GM19324 (cell line): ENCODE measurements around the gene OR2A12.
"Not testable (repeated sequence)": the region's sequence is repeated elsewhere in the genome, so short reads cannot be mapped to it uniquely, and the experiment has no call there.

Experiments
- ATAC-seq: cut with Tn5 transposase; IDR thresholded peaks from one replicate; pipeline ENCODE4 v1.9.1; 2021; ENCODE audit warnings: mild to moderate bottlenecking, moderate library complexity; ENCODE audit not compliant: unreplicated experiment, low FRiP score

Gene OR2A12, protein sequence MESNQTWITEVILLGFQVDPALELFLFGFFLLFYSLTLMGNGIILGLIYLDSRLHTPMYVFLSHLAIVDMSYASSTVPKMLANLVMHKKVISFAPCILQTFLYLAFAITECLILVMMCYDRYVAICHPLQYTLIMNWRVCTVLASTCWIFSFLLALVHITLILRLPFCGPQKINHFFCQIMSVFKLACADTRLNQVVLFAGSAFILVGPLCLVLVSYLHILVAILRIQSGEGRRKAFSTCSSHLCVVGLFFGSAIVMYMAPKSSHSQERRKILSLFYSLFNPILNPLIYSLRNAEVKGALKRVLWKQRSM

GRCh38 chr7:144085978-144086377, at the start of gene OR2A12:
Gene OR2A12 (plus strand): TSS chr7:144086278. CDS start chr7:144095108, 8,830 bp downstream.
- ATAC-seq: no peak

GRCh38 chr7:144036302-144036885, 49.7 kb upstream of the OR2A12 start:
- ATAC-seq: no peak

DNA sequence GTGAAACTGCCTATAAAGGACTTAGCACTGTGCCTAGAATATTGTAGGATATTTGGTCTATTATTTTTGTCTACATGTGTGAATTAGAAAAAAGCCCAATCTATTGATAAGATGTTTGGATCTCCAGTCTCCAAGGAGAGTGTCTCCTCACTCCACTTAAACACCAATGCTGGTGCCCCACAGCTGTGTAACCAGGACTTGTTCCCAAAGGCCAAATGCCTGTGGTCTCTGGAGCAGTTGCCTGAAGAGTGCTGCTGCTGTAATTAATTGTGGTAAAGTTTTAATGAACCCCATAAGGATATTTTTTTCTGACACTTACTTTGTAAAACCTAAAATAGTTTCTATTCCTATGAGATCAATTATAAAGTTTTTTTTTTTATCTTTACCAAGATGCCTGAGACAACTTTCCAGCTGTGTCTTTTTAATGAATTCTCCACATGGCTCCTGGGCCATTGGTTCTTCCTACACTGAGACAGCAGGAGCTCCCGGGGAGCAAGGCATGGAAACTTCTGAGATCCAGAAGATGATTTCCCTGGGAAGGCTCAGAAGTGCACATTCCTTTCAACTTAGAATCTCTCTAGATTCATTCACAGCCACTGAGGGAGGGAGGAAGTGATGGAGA, 48.6 kb upstream of the OR2A12 start:
- ATAC-seq: no peak

DNA sequence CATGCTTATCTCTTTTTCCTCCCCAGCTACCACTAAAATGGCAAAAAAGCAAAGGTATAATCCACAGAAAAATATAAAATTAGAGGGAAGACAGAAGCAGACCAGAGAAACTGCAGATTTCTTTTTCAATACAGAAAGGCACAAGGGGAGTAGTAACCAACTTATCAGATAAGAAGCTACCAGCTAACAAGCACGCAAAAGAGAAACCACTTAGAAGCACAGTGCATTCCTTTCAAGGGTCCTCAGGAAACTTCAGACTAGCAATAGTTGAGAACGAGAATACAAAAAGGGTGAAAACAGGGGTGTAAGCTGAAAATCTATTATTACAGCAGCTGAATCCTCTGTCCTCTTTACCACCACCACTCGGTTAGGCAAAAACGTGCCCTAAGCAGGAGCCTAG, 47.2 kb upstream of the OR2A12 start:
- no peak for ATAC-seq

GRCh38 chr7:144048648-144049047, 37.4 kb upstream of the OR2A12 start, which contains the start of gene OR2A5:
Gene OR2A5 (plus strand): TSS chr7:144048948. CDS start chr7:144050402, 1,454 bp downstream.
- no peak for ATAC-seq

DNA sequence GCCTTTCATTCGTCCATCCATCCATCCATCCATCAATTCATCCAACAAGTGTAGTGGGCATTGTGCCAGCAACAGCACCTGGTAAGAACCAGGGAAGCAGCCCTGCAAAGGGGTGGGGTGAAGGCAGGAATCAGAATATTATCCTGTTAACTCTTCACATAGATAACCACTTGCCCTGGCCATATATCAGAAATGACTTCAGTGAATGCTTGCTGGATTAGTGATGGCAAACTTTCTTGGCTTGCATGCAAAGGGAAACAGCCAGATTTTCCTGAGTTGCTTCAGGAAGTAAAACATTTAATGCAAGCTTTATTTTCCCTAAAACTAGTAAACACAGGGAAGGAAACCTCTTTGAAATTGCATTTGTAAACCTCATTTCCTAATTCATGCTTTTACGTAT, 36.6 kb upstream of the OR2A12 start:
- ATAC-seq: no peak

- ATAC-seq: no peak
Observed at GRCh38 chr7:144050093-144050492, 36.0 kb upstream of the OR2A12 start.

- ATAC-seq: not testable (repeated sequence)
Observed at GRCh38 chr7:144050884-144051283, 35.2 kb upstream of the OR2A12 start.

DNA sequence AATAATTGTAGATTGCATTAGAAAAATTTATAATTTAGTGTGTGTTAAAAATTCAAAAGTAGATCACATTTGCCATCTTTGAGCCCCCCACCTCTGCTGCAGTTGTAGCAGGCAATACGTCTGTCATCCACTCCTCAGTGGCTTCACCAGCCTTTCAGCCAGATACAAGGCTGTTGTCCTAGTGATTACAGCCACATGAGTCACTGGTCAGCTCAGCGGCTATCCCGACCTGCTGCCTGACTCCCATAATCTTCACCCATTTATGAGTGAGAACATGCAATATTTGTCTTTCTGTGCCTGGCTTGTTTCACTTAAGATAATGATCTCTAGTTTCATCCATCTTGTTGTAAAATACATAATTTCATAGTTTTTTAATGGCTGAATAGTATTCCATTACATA, 28.1 kb upstream of the OR2A12 start:
- ATAC-seq: no peak

GRCh38 chr7:144063710-144064109, 22.4 kb upstream of the OR2A12 start:
- ATAC-seq: no peak

GRCh38 chr7:144069511-144069910, 16.6 kb upstream of the OR2A12 start, which contains the start of gene OR2A25:
Gene OR2A25 (plus strand): TSS chr7:144069811. CDS start chr7:144074220, 4,409 bp downstream.
- ATAC-seq: no peak

GRCh38 chr7:144069953-144070352, 16.1 kb upstream of the OR2A12 start:
- no peak for ATAC-seq

DNA sequence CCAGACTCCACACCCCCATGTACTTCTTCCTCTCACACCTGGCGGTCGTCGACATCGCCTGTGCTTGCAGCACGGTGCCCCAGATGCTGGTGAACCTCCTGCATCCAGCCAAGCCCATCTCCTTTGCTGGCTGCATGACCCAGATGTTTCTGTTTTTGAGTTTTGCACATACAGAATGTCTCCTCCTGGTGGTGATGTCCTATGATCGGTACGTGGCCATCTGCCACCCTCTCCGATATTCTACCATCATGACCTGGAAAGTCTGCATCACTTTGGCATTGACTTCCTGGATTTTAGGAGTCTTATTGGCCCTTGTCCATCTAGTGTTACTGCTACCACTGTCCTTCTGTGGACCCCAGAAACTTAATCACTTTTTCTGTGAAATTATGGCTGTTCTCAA, 11.7 kb upstream of the OR2A12 start:
- no peak for ATAC-seq

DNA sequence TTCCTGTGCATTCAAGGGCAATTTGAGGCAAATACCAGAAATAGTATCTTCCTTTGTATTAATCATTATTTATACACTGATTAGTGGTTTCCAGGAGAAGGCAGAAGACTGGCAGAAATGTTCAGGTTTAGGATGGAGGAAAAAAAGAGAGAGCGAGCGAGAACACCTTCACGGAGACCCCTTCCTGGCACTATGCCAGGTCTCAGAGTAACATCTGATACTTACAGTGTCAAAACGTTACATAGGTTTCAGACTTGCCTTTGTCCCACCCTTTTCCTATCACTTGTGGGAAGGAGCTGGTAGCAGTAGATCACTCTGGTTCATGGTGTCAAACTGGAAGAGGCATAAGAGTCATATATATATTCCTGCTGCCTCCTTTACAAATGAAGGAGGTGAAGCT, 652 bp downstream of the OR2A12 start:
- ATAC-seq: no peak

- no peak for ATAC-seq
Observed at GRCh38 chr7:144087230-144087629, 1.2 kb downstream of the OR2A12 start.

DNA sequence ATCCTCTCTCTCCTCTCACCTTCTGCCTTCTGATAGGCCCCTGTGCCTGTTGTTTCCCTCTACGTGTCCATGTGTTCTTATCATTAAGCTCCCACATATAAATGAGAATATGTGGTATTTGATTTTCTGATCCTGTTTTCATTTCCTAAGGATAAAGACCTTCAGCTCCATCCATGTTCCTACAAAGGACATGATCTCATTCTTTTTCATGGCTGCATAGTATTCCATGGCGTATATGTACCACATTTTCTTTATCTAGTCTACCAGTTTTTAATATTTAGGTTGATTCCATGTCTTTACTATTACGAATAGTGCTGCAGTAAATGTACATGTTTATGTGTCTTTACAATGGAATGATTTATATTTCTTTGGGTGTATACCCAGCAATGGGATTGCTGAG, 4.6 kb downstream of the OR2A12 start:
- no peak for ATAC-seq

DNA sequence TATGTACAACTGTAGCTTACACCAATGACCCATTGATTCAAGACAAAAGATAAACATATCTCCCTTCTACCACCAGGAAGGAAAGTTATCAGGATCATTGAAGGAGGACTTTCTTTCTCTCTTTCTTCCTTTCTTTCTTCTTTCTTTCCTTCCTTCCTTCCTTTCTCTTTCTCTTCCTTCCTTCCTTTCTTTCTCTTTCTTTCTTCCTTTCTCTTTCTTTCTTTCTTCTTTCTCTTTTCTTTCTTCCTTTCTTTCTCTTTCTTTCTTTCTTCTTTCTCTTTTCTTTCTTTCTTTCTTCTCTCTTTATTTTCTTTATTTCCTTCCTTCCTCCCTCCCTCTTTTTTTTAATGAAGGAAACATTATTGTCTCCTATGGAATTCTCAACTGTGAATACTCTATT, 12.7 kb downstream of the OR2A12 start:
- ATAC-seq: no peak

- no peak for ATAC-seq
Observed at GRCh38 chr7:144100607-144101006, 14.5 kb downstream of the OR2A12 start.

DNA sequence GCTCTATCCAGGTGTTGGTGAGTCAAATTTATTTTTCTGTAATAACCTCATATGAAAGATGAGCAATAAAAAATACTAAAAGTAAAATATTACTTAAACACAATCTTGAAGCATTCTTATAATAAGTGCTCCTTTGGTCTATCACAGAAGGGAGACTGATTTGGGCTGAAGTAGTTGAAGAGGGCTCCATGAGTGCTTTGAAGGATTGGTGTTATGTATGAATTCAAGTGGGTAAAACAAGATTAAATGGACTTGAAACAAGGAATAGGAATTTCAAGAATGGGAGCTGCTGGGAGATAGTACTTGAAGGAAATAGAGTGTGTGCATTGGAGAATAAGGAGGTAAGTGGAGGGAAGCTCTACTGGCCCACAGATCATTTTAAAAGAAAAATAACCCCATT, 16.0 kb downstream of the OR2A12 start:
- no peak for ATAC-seq

DNA sequence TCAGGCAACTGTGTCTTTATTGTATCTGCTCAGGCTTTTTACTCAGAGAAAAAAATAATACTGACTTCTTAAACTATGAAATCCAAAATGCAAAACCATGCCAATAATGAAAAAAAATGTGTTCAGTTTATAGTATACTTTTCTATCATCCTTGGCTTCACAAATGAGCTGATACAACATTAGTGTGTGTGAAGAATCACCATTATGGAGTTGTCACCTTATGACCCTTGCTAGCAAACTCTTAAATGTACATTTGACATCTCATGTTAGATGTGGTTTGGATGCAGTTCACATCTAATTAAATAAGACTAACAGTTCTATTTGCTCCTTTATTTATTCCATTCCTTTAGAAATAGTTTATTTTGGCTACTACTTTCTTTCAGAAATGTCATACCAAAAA, 19.1 kb downstream of the OR2A12 start:
- no peak for ATAC-seq

GRCh38 chr7:144109283-144109682, 23.2 kb downstream of the OR2A12 start, which contains the start of gene OR2A2:
Gene OR2A2 (plus strand): TSS chr7:144109583. CDS start chr7:144109583, 0 bp downstream.
- no peak for ATAC-seq

DNA sequence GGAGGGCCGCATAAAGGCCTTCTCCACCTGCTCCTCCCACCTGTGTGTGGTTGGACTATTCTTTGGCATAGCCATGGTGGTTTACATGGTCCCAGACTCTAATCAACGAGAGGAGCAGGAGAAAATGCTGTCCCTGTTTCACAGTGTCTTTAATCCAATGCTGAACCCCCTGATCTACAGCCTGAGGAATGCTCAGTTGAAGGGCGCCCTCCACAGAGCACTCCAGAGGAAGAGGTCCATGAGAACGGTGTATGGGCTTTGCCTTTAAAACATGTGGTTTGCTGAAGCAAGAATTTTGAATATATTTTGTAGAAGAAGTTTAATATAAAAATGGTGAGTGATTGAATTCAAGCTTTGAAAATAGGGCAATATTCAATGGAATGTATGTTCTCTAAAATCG, 24.2 kb downstream of the OR2A12 start:
- ATAC-seq: no peak
